Mesendoderm (in vitro differentiated cells): ENCODE results near the gene CLSTN2.

Experiments used
- DNase-seq: peaks from one replicate; pipeline ENCODE4 v3.0.0; 2013
- H2AK5ac ChIP-seq: 2 replicates; pipeline ENCODE4 v1.6.1; 2013; ENCODE audit warnings: low read length, inconsistent platforms
- H2BK120ac ChIP-seq: 2 replicates; pipeline ENCODE4 v1.6.1; 2013; ENCODE audit warnings: low read depth, mild to moderate bottlenecking, low read length, moderate library complexity, mixed read lengths
- H2BK15ac ChIP-seq: replicated peaks from 2 replicates; pipeline ENCODE4 v1.6.1; 2013; ENCODE audit warnings: low read depth, mild to moderate bottlenecking, moderate library complexity
- H2BK5ac ChIP-seq: 2 replicates; pipeline ENCODE4 v1.6.1; 2013; ENCODE audit warnings: low read length, inconsistent platforms
- H3K18ac ChIP-seq: 2 replicates; pipeline ENCODE4 v1.6.1; 2013; ENCODE audit warnings: mild to moderate bottlenecking, low read length, mixed read lengths
- H3K23ac ChIP-seq: one replicate; pipeline ENCODE4 v1.6.1; 2013; ENCODE audit warnings: low read length
- H3K27ac ChIP-seq: 2 replicates; pipeline ENCODE4 v1.5.1; 2013; ENCODE audit warnings: low read depth, mild to moderate bottlenecking, inconsistent platforms, low read length, moderate library complexity
- H3K27me3 ChIP-seq: 2 replicates; pipeline ENCODE4 v1.6.1; 2013; ENCODE audit warnings: low read length, control low read depth, mild to moderate bottlenecking, inconsistent platforms; ENCODE audit not compliant: insufficient read depth, poor library complexity
- H3K36me3 ChIP-seq: 2 replicates; pipeline ENCODE4 v1.6.1; 2013; ENCODE audit warnings: low read length, inconsistent platforms; ENCODE audit not compliant: control insufficient read depth, insufficient read depth
- H3K4ac ChIP-seq: one replicate; pipeline ENCODE4 v1.6.1; 2013; ENCODE audit warnings: low read depth, mild to moderate bottlenecking, low read length, moderate library complexity
- H3K4me1 ChIP-seq: 2 replicates; pipeline ENCODE4 v1.6.1; 2013; ENCODE audit warnings: low read depth, low read length, inconsistent platforms; ENCODE audit not compliant: control insufficient read depth
- H3K4me2 ChIP-seq: 2 replicates; pipeline ENCODE4 v1.6.1; 2013; ENCODE audit warnings: low read length
- H3K4me3 ChIP-seq: 2 replicates; pipeline ENCODE4 v1.5.1; 2013; ENCODE audit warnings: mild to moderate bottlenecking, low read length
- H3K56ac ChIP-seq: one replicate; pipeline ENCODE4 v1.6.1; 2013; ENCODE audit warnings: low read length
- H3K79me1 ChIP-seq: 2 replicates; pipeline ENCODE4 v1.6.1; 2013; ENCODE audit warnings: low read length, inconsistent platforms
- H3K79me2 ChIP-seq: 2 replicates; pipeline ENCODE4 v1.6.1; 2013; ENCODE audit warnings: mild to moderate bottlenecking, low read length; ENCODE audit not compliant: control insufficient read depth, insufficient read depth
- H3K9ac ChIP-seq: 2 replicates; pipeline ENCODE4 v1.6.1; 2013; ENCODE audit warnings: low read length, inconsistent platforms
- H4K5ac ChIP-seq: one replicate; pipeline ENCODE4 v1.6.1; 2013; ENCODE audit warnings: low read length
- H4K8ac ChIP-seq: one replicate; pipeline ENCODE4 v1.6.1; 2013; ENCODE audit warnings: low read depth, mild to moderate bottlenecking, control low read depth, low read length, moderate library complexity
- WGBS: extraction: QIAGEN DNeasy Blood & Tissue Kit; methylation state at CpG from one replicate; pipeline ENCODE4 v1.1.7; 2013; ENCODE audit warnings: low lambda C conversion rate, missing lambda C conversion rate; ENCODE audit not compliant: insufficient coverage; ENCODE audit errors: extremely low coverage; 5-methylcytosine and 5-hydroxymethylcytosine counted together

Gene CLSTN2

GRCh38 chr3:139979991-139980390 lies 45.0 kb downstream of the CLSTN2 start:
- H3K23ac ChIP-seq, result no peak overlapping the region
- H3K27ac ChIP-seq, result no peak overlapping the region
- no peaks in the 10 kb centered on the region for H3K27me3 ChIP-seq
- no peak overlapping the region for H3K56ac ChIP-seq
- WGBS, result no CpG with 5 or more reads among the region's 1 CpG
- no peaks in the 10 kb centered on the region for H3K4me1 ChIP-seq
- no peak overlapping the region for H2AK5ac ChIP-seq
- no peak overlapping the region for H3K4ac ChIP-seq
- no peak overlapping the region for H2BK120ac ChIP-seq
- no peak overlapping the region for H2BK15ac ChIP-seq
- no peak overlapping the region for H3K4me3 ChIP-seq
- H3K4me2 ChIP-seq, result no peak overlapping the region
- no peak for DNase-seq
- no peak overlapping the region for H3K18ac ChIP-seq
- no peak overlapping the region for H2BK5ac ChIP-seq
- no peak overlapping the region for H4K8ac ChIP-seq
- no peak overlapping the region for H4K5ac ChIP-seq
- H3K79me1 ChIP-seq, result no peaks in the 10 kb centered on the region
- H3K36me3 ChIP-seq, result no peaks in the 10 kb centered on the region
- no peak overlapping the region for H3K9ac ChIP-seq
- H3K79me2 ChIP-seq, result no peaks in the 10 kb centered on the region

GRCh38 chr3:139982404-139982803 lies 47.4 kb downstream of the CLSTN2 start:
- no peak overlapping the region for H3K18ac ChIP-seq
- WGBS, result no CpG with 5 or more reads among the region's 1 CpG
- H3K56ac ChIP-seq, result no peak overlapping the region

GRCh38 chr3:139985576-139985975 lies 50.6 kb downstream of the CLSTN2 start:
- Histone ChIP-seq H3K4me2 (no peak overlapping the region), H2AK5ac (no peak overlapping the region), H3K18ac (no peak overlapping the region), H3K4ac (no peak overlapping the region), H3K79me2 (no peaks in the 10 kb centered on the region), H3K23ac (no peak overlapping the region), H3K56ac (no peak overlapping the region), H3K36me3 (no peaks in the 10 kb centered on the region), H4K5ac (no peak overlapping the region), H3K27me3 (no peaks in the 10 kb centered on the region), H3K4me3 (no peak overlapping the region), H2BK5ac (no peak overlapping the region), H2BK15ac (no peak overlapping the region), H3K4me1 (no peaks in the 10 kb centered on the region), H3K27ac (no peak overlapping the region), H3K9ac (no peak overlapping the region), H3K79me1 (no peaks in the 10 kb centered on the region), H4K8ac (no peak overlapping the region), H2BK120ac (no peak overlapping the region)
- WGBS, result no CpG with 5 or more reads among the region's 3 CpGs
- no peak for DNase-seq

More at GRCh38 chr3:139982404-139982803, 47.4 kb downstream of the CLSTN2 start:
- no peak overlapping the region for H2BK120ac ChIP-seq
- H4K5ac ChIP-seq, result no peak overlapping the region
- H3K4me2 ChIP-seq, result no peak overlapping the region
- no peak overlapping the region for H3K4ac ChIP-seq
- no peak overlapping the region for H3K4me3 ChIP-seq
- no peak overlapping the region for H2BK5ac ChIP-seq
- H2BK15ac ChIP-seq, result no peak overlapping the region
- H3K79me1 ChIP-seq, result no peaks in the 10 kb centered on the region
- DNase-seq, result peak; percentile 14
- no peaks in the 10 kb centered on the region for H3K36me3 ChIP-seq
- no peaks in the 10 kb centered on the region for H3K79me2 ChIP-seq
- H3K23ac ChIP-seq, result no peak overlapping the region
- no peaks in the 10 kb centered on the region for H3K27me3 ChIP-seq
- H3K9ac ChIP-seq, result no peak overlapping the region
- no peak overlapping the region for H4K8ac ChIP-seq
- no peak overlapping the region for H3K27ac ChIP-seq
- no peaks in the 10 kb centered on the region for H3K4me1 ChIP-seq
- H2AK5ac ChIP-seq, result no peak overlapping the region

- Histone ChIP-seq H4K5ac (no peak overlapping the region), H2BK120ac (no peak overlapping the region), H3K27ac (no peak overlapping the region), H3K27me3 (no peaks in the 10 kb centered on the region), H3K23ac (no peak overlapping the region), H2BK5ac (no peak overlapping the region), H3K4me3 (no peak overlapping the region), H2BK15ac (no peak overlapping the region), H3K18ac (no peak overlapping the region), H3K4ac (no peak overlapping the region), H3K9ac (no peak overlapping the region), H3K79me2 (no peaks in the 10 kb centered on the region), H3K4me2 (no peak overlapping the region), H3K79me1 (no peaks in the 10 kb centered on the region), H3K4me1 (no peaks in the 10 kb centered on the region), H2AK5ac (no peak overlapping the region), H4K8ac (no peak overlapping the region), H3K36me3 (no peaks in the 10 kb centered on the region), H3K56ac (no peak overlapping the region)
- DNase-seq, result no peak
- WGBS, result no CpG with 5 or more reads among the region's 3 CpGs
Measured at GRCh38 chr3:139987908-139988307, 52.9 kb downstream of the CLSTN2 start.

- no peak for DNase-seq
- no peak overlapping the region for H3K56ac ChIP-seq
- H3K18ac ChIP-seq, result no peak overlapping the region
- no peaks in the 10 kb centered on the region for H3K79me2 ChIP-seq
- no CpG with 5 or more reads among the region's 3 CpGs for WGBS
- H3K27me3 ChIP-seq, result no peaks in the 10 kb centered on the region
- no peak overlapping the region for H2BK5ac ChIP-seq
- no peak overlapping the region for H4K5ac ChIP-seq
- H3K4me3 ChIP-seq, result no peak overlapping the region
- H3K4me2 ChIP-seq, result no peak overlapping the region
- no peaks in the 10 kb centered on the region for H3K36me3 ChIP-seq
- no peak overlapping the region for H3K9ac ChIP-seq
- H3K27ac ChIP-seq, result no peak overlapping the region
- no peak overlapping the region for H3K4ac ChIP-seq
- no peaks in the 10 kb centered on the region for H3K4me1 ChIP-seq
- H3K79me1 ChIP-seq, result no peaks in the 10 kb centered on the region
- H4K8ac ChIP-seq, result no peak overlapping the region
- no peak overlapping the region for H2BK15ac ChIP-seq
- peak overlapping the region; percentile 18 for H3K23ac ChIP-seq
- no peak overlapping the region for H2AK5ac ChIP-seq
- H2BK120ac ChIP-seq, result no peak overlapping the region
Measured at GRCh38 chr3:139988472-139989156, 53.6 kb downstream of the CLSTN2 start.

- no CpG with 5 or more reads among the region's 3 CpGs for WGBS
- H3K23ac ChIP-seq, result no peak overlapping the region
- H3K4me2 ChIP-seq, result no peak overlapping the region
- H2AK5ac ChIP-seq, result no peak overlapping the region
- DNase-seq, result no peak
- no peaks in the 10 kb centered on the region for H3K27me3 ChIP-seq
- H3K4me3 ChIP-seq, result no peak overlapping the region
- H4K5ac ChIP-seq, result no peak overlapping the region
- H3K36me3 ChIP-seq, result no peaks in the 10 kb centered on the region
- H4K8ac ChIP-seq, result no peak overlapping the region
- no peaks in the 10 kb centered on the region for H3K79me2 ChIP-seq
- no peak overlapping the region for H3K18ac ChIP-seq
- H3K27ac ChIP-seq, result no peak overlapping the region
- no peaks in the 10 kb centered on the region for H3K79me1 ChIP-seq
- no peak overlapping the region for H2BK120ac ChIP-seq
- no peak overlapping the region for H3K9ac ChIP-seq
- no peaks in the 10 kb centered on the region for H3K4me1 ChIP-seq
- no peak overlapping the region for H3K4ac ChIP-seq
- H2BK5ac ChIP-seq, result no peak overlapping the region
- no peak overlapping the region for H3K56ac ChIP-seq
- no peak overlapping the region for H2BK15ac ChIP-seq
Measured at GRCh38 chr3:139994891-139995290, 59.9 kb downstream of the CLSTN2 start.
